ENCODE data around the gene SH3TC1.

DNA sequence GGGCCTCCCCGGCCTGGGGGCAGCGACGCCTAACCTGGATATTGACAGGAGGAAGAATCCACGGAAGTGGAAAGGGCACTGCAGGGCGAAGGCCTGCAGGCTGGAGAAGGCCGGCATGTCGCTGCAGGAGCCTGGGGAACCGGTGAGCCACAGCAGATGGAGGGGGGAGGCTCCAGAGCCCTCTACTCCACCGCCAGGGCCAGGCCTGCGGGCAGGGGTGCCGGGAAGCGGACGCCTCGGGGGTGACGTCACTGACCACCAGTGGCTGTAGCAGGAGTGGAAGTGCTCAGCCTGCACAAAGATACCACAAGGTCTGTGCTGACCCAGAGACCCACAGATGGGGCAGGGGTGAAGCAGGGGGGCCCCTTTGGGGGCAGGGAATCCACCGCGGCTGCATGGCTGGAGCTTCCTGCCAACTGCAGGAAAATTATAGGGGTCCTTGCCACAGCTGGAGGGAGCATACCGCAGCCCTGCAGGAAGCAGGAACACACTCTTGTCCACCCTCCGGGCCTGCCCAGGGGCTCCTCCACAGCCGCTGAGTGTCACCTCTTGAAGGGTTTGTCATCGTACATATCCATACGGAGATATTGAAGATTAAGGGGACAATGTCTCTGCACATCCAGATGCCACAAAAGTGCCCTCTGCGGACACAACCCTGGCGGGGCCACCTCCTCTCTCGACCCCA, 62.9 kb downstream of the SH3TC1 start:
- TF ChIP-seq YY1 (IDR thresholded peaks at IDR 0.05; ENCODE audit: insufficient read depth, insufficient read length) (no peak), ZNF274 (IDR thresholded peaks at IDR 0.05; ENCODE audit: low read depth, low read length) (no peak), SUZ12 (IDR thresholded peaks at IDR 0.05; ENCODE audit: extremely low read depth, insufficient read depth, insufficient read length) (no peak)

All from NT2/D1 (cell line).